ENCODE results near the gene NRN1L. TPM values are rescaled to one million over a fixed set of nuclear protein-coding genes. Genes with fewer than 3 reads are reported as not detected.

NRN1L gene
- total RNA-seq, 1 donor from 2014 or later = not detected

DNA sequence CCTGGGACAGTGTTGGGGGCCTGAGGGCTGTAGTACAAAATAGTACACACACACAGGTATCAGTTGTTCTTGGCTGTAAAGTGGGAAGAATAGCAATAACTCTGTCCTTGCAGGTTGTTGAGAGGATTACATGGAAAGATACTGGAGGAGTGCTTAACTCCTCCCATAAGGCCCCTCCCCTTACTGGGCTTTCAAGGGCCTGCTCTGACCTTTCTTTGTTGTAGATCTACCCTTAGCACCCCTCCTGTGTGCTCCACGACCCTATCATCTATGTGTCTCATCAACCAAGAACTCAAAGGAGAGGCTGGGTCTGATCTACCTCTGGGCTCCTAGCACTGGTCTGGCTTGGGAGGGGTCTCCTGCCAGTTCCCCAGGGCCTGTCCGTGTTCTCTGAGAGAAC, 20.1 kb upstream of the NRN1L start:
- Mint-ChIP-seq H3K27me3 (ENCODE audit: low read depth) (no peaks in the 10 kb centered on the region), H3K4me3 (ENCODE audit: low read depth) (no peak overlapping the region), H3K36me3 (ENCODE audit: low read depth) (peaks cover 27% of the 10 kb centered on the region), H3K4me1 (ENCODE audit: low read depth) (peaks cover 2% of the 10 kb centered on the region), H3K9me3 (no peaks in the 10 kb centered on the region), H3K27ac (no peak overlapping the region)
- intact Hi-C loops (cut with micrococcal nuclease) = no loop called here
- no peak for DNase-seq (ENCODE audit: low spot score)

DNA sequence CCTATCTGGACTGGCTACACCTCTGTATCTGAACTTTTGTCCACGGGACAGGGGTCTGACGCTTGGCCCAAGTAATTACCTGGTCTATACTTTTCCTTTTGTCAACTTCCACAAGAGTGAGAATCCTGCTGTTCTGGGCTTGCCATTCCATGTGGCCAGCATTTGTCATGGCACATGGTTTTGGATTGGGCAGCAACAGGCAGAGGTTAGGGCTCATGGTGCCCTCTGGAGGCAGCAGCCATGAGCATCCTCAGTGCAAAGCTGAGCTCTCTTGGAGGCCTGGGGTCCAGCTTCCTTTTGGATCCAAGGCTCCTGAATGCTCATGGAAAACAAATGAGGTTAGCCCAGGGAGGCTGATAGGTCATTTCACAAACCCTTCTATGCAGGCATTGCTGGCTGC, 19.4 kb upstream of the NRN1L start:
- DNase-seq (ENCODE audit: low spot score) = no peak
- Mint-ChIP-seq H3K36me3 (ENCODE audit: low read depth) (peaks cover 33% of the 10 kb centered on the region), H3K4me1 (ENCODE audit: low read depth) (peaks cover 2% of the 10 kb centered on the region), H3K27ac (no peak overlapping the region), H3K27me3 (ENCODE audit: low read depth) (no peaks in the 10 kb centered on the region), H3K4me3 (ENCODE audit: low read depth) (no peak overlapping the region), H3K9me3 (no peaks in the 10 kb centered on the region)
- intact Hi-C loops (cut with micrococcal nuclease) = loop anchor here (1.0 kb wide), 1 partner anchor 49 kb away; no protein-coding TSS in a partner anchor

DNA sequence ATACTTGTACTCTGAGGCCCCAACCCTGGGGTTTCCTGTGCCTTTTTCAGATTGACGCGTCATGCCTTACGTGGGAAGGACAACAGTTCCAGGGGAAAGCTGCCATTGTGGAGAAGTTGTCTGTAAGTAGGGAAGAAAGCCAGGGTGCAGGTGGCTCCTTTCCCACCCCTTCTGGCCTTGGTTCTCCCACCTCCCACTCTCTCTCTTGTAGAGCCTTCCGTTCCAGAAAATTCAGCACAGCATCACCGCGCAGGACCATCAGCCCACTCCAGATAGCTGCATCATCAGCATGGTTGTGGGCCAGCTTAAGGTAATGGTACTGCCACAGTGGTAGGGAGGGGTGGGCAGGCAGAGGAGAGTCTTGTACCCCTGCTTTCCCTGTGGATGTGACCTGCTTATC, 16.4 kb upstream of the NRN1L start:
- Mint-ChIP-seq H3K36me3 (ENCODE audit: low read depth) (peaks cover 30% of the 10 kb centered on the region), H3K27me3 (ENCODE audit: low read depth) (no peaks in the 10 kb centered on the region)

DNA sequence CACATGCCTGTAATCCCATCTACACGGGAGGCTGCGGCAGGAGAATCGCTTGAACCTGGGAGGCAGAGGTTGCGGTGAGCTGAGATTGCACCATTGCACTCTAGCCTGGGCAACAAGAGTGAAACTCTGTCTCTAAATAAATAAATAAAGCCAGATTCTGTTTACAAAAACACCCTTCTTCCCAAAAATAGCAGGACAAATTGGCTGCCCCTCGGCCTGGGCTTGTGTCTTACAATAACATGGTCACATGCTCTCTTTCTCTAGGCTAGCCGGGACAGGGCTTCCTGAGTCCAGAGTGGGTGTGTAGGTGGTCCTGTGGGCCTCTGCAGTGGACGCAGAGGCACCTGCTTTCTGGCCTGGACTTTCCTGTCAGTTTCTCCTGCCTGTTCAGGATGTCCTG, 15.0 kb upstream of the NRN1L start:
- no peaks in the 10 kb centered on the region for H3K9me3 Mint-ChIP-seq
- no peak overlapping the region for H3K27ac Mint-ChIP-seq
- H3K4me3 Mint-ChIP-seq (ENCODE audit: low read depth) = no peak overlapping the region
- DNase-seq (ENCODE audit: low spot score) = no peak
- peaks cover 28% of the 10 kb centered on the region for H3K36me3 Mint-ChIP-seq (ENCODE audit: low read depth)
- intact Hi-C loops (cut with micrococcal nuclease) = no loop called here
- no peaks in the 10 kb centered on the region for H3K27me3 Mint-ChIP-seq (ENCODE audit: low read depth)
- peaks cover 13% of the 10 kb centered on the region for H3K4me1 Mint-ChIP-seq (ENCODE audit: low read depth)

More for the DNA sequence above, 16.4 kb upstream of the NRN1L start:
- H3K27ac Mint-ChIP-seq = no peak overlapping the region
- H3K4me1 Mint-ChIP-seq (ENCODE audit: low read depth) = peaks cover 3% of the 10 kb centered on the region
- H3K4me3 Mint-ChIP-seq (ENCODE audit: low read depth) = no peak overlapping the region
- no peaks in the 10 kb centered on the region for H3K9me3 Mint-ChIP-seq
- no peak for DNase-seq (ENCODE audit: low spot score)
- intact Hi-C loops (cut with micrococcal nuclease) = no loop called here

DNA sequence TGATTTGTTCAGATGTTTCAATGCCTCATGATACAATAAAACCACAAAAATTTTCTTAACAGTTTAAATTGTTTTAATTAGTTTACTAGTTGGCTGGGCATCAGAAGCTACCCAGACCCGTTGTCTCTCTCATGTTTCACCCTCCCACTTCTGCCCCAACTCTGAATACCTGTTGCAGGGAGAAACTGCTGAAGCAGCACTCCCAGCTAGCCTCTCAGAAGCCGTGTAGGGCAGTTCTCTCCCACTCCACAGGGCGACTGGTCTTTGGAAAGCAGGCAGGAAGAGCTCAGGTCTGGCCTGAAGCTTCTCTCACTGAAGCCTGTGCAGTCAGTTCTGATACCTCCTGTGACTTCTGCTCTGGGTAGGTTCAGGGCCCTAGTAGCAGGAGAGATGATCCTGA, 13.4 kb upstream of the NRN1L start:
- H3K4me3 Mint-ChIP-seq (ENCODE audit: low read depth) = no peak overlapping the region
- DNase-seq (ENCODE audit: low spot score) = no peak
- peaks cover 21% of the 10 kb centered on the region for H3K4me1 Mint-ChIP-seq (ENCODE audit: low read depth)
- no peak overlapping the region for H3K27ac Mint-ChIP-seq
- H3K27me3 Mint-ChIP-seq (ENCODE audit: low read depth) = no peaks in the 10 kb centered on the region
- H3K36me3 Mint-ChIP-seq (ENCODE audit: low read depth) = peaks cover 25% of the 10 kb centered on the region
- intact Hi-C loops (cut with micrococcal nuclease) = no loop called here
- no peaks in the 10 kb centered on the region for H3K9me3 Mint-ChIP-seq

DNA sequence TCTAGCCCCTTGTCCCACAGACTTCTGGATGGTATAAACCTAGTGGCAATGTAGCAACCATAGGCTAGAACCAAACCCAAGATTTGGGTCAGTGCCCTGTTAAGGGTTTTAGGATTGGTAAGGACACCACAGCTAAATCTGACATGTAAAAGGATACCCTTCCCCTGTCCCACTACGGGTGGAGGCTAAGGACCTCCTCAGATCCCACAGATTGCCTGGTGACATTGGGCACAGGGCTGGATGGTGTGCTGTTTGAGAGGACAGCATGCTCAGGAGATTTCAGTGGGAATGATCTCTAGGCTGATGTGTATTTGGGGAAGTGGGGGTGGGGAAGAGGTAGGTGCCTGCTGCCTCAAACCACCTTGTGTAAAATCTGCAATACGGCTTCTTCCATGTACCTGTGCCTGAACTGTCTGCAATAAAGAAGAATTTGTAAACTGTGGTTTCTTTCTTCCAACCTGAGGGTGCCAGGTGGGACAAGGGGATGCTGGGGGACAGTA, 12.5 kb upstream of the NRN1L start:
- DNase-seq (ENCODE audit: low spot score) = no peak
- Mint-ChIP-seq H3K36me3 (ENCODE audit: low read depth) (peaks cover 29% of the 10 kb centered on the region), H3K4me3 (ENCODE audit: low read depth) (peak overlapping the region; percentile 83), H3K27me3 (ENCODE audit: low read depth) (no peaks in the 10 kb centered on the region), H3K27ac (peak overlapping the region; percentile 75), H3K9me3 (no peaks in the 10 kb centered on the region), H3K4me1 (ENCODE audit: low read depth) (peaks cover 21% of the 10 kb centered on the region)
- intact Hi-C loops (cut with micrococcal nuclease) = loop anchor here (1.0 to 2.0 kb wide), 2 partner anchors 25 to 55 kb away; partner anchors contain the start of gene CENPT

DNA sequence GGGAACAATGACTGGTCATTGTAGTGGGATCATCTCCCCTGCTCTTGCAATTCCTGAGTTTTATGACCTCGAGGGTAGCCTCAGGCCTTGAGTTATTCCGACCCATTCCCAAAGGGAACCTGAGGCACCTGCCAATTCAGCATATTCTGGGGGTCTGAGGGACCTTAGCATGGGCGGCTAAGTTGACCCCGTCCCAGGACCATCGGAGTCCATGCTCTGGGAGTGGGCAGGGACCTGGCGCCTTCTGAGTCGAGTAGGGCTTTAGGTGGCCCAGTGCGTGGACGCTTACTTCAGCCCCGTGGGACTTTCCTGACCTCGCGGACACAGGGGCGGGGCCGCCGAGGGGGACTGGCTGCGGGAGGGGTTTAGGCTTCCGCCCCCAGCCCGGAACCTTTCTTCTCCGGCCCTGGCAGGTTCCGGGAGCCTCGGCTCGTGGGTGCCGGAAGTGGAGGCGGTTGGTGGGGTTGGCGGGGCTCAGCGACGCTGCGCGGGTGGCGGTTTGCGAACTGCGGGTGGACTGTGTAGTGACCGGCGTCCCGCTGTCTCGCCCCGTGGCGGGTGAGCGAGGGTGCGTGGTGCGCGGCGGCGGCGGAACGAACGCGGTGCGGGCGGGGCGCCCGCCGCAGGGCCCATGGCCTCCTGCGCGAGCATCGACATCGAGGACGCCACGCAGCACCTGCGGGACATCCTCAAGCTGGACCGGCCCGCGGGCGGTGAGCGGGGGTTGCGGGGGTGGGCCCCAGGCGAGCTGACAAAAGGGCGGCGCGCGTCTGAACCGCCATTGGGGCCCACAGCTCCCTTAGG, 11.9 kb upstream of the NRN1L start, which contains the start of gene EDC4:
Gene EDC4, plus strand, starts transcription at position 422 of the 804 bp plus-strand sequence. Its CDS starts 210 bp downstream, at position 632.
- H3K4me3 Mint-ChIP-seq (ENCODE audit: low read depth) = peak within 1 kb of the TSS; percentile 83
- intact Hi-C loops (cut with micrococcal nuclease) = loop anchor here (1.0 to 2.0 kb wide), 2 partner anchors 26 to 56 kb away; partner anchors contain the start of gene CENPT
- H3K36me3 Mint-ChIP-seq (ENCODE audit: low read depth) = peaks cover 35% of the 10 kb centered on the region
- no peaks in the 10 kb centered on the region for H3K9me3 Mint-ChIP-seq
- peak; percentile 85 for DNase-seq (ENCODE audit: low spot score)
- H3K27me3 Mint-ChIP-seq (ENCODE audit: low read depth) = no peaks in the 10 kb centered on the region
- H3K4me1 Mint-ChIP-seq (ENCODE audit: low read depth) = peaks cover 21% of the 10 kb centered on the region
- peak within 1 kb of the TSS; percentile 89 for H3K27ac Mint-ChIP-seq

DNA sequence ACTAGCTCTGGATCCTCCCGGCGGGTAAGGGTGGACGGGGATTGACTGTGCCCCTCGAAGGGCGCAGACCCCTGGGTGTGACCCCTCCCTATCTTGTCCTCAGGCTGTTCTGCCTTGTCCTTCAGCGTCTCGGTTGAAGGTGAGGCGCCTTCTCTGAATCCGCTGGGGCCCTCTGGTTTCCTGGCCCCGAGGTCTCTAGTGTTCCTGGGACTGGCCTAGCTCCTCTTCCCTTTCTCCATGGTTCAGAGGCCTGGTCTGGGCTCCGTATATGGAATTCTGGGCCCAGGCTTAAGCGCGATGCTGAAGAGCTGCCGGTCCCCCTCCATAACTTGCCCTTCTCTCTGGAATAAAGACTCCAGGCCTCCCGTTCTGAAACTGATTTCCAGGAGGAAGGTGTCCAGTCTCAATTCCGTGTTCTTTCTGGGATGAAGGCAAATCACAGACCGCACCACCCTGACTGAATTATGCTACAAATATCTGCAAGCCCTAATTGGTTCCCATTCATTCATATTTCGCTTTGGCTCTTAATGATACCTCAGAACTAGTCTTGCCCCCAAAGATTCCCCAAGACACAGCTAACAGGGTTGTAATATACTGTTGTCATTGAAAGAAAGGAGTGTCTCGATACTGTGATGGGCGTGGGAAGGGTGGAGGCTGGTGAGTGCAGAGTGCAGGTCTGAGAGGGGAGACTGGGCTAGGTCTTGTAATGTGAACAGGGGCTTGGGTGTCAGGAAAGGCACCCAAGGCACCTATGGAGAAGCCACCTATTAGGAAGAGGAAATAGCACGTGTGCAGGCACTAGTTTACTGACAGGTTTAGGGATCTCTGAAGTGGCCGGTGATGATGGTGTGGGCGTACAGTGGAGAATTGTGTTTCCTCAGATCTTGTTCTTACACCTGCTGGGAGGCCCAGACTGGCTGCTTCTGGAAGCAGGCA, 11.0 kb upstream of the NRN1L start:
- H3K9me3 Mint-ChIP-seq = no peaks in the 10 kb centered on the region
- intact Hi-C loops (cut with micrococcal nuclease) = loop anchor here (2.0 kb wide), 2 partner anchors 57 to 61 kb away; no protein-coding TSS in a partner anchor
- no peaks in the 10 kb centered on the region for H3K27me3 Mint-ChIP-seq (ENCODE audit: low read depth)
- H3K4me1 Mint-ChIP-seq (ENCODE audit: low read depth) = peaks cover 21% of the 10 kb centered on the region
- DNase-seq (ENCODE audit: low spot score) = no peak
- H3K36me3 Mint-ChIP-seq (ENCODE audit: low read depth) = peaks cover 40% of the 10 kb centered on the region
- peak overlapping the region; percentile 89 for H3K27ac Mint-ChIP-seq
- peak overlapping the region; percentile 83 for H3K4me3 Mint-ChIP-seq (ENCODE audit: low read depth)

DNA sequence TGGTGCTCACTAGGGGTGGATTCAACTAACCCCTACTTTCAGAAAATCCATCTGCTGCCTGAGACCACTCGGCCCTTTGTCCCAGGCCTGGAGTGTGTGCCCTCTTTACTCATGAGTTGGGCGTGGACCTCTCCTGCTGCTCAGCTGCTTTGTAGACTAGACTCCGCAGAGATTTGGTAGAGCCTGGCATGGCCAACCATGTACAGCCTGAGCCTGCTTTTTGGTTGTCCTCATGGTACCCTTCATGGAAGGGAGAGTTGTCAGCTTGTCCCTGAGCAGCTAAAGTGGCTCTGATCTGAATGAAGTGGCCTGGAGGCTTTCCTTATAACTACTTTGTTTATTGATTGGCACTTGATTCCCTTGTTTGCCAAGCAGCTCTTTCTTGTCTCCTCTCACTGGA, 10.3 kb upstream of the NRN1L start:
- Mint-ChIP-seq H3K36me3 (ENCODE audit: low read depth) (peaks cover 46% of the 10 kb centered on the region), H3K9me3 (no peaks in the 10 kb centered on the region), H3K4me1 (ENCODE audit: low read depth) (peaks cover 21% of the 10 kb centered on the region), H3K27me3 (ENCODE audit: low read depth) (no peaks in the 10 kb centered on the region), H3K27ac (peak overlapping the region; percentile 89), H3K4me3 (ENCODE audit: low read depth) (peak overlapping the region; percentile 83)
- intact Hi-C loops (cut with micrococcal nuclease) = loop anchor here (2.0 kb wide), 1 partner anchor 60 kb away; no protein-coding TSS in a partner anchor
- no peak for DNase-seq (ENCODE audit: low spot score)

DNA sequence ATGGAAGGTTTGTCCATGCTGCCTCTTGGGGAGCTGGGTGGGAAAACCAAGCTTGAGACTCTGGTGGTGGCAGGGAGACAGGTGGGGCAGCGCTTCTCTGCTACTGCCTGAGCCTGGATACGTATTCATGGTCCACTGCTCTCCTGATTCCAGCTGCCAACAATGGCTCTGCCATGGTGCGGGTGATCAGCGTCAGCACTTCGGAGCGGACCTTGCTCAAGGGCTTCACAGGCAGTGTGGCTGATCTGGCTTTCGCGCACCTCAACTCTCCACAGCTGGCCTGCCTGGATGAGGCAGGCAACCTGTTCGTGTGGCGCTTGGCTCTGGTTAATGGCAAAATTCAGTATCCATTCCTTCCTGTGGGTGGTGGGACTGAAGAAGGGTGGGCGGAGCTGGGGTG, 7.6 kb upstream of the NRN1L start:
- peaks cover 21% of the 10 kb centered on the region for H3K4me1 Mint-ChIP-seq (ENCODE audit: low read depth)
- no peak for DNase-seq (ENCODE audit: low spot score)
- H3K36me3 Mint-ChIP-seq (ENCODE audit: low read depth) = peaks cover 61% of the 10 kb centered on the region
- H3K9me3 Mint-ChIP-seq = no peaks in the 10 kb centered on the region
- H3K27me3 Mint-ChIP-seq (ENCODE audit: low read depth) = no peaks in the 10 kb centered on the region
- intact Hi-C loops (cut with micrococcal nuclease) = no loop called here
- H3K4me3 Mint-ChIP-seq (ENCODE audit: low read depth) = no peak overlapping the region
- H3K27ac Mint-ChIP-seq = no peak overlapping the region

DNA sequence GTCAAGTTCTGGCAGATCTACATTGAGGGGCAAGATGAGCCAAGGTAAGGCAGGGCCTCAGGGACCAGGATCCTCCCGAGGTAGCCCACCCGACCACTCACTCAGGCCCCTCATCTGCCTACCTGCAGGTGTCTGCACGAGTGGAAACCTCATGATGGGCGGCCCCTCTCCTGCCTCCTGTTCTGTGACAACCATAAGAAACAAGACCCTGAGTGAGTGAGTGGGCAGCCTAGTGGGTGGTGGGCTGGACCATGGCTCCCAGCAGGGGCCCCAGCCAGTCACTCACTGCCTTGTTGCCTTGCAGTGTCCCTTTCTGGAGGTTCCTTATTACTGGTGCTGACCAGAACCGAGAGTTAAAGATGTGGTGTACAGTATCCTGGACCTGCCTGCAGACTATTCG, 6.5 kb upstream of the NRN1L start:
- no peak overlapping the region for H3K4me3 Mint-ChIP-seq (ENCODE audit: low read depth)
- intact Hi-C loops (cut with micrococcal nuclease) = no loop called here
- H3K27me3 Mint-ChIP-seq (ENCODE audit: low read depth) = no peaks in the 10 kb centered on the region
- peaks cover 18% of the 10 kb centered on the region for H3K4me1 Mint-ChIP-seq (ENCODE audit: low read depth)
- no peaks in the 10 kb centered on the region for H3K9me3 Mint-ChIP-seq
- DNase-seq (ENCODE audit: low spot score) = no peak
- H3K36me3 Mint-ChIP-seq (ENCODE audit: low read depth) = peaks cover 67% of the 10 kb centered on the region
- no peak overlapping the region for H3K27ac Mint-ChIP-seq

DNA sequence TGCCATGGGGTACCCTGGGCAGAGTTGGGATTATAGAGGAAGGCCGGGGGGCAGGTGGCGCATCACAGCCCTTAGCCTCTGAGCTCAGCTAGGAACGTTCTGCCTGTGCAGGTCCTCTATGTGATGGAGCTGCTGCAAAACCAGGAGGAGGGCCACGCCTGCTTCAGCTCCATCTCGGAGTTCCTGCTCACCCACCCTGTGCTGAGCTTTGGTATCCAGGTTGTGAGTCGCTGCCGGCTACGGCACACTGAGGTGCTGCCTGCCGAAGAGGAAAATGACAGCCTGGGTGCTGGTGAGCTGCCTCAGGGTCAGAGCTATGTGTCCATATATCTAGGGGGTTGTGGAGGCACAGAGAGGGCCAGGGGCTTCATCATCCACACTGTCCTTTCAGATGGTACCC, 5.8 kb upstream of the NRN1L start:
- DNase-seq (ENCODE audit: low spot score) = no peak
- Mint-ChIP-seq H3K9me3 (no peaks in the 10 kb centered on the region), H3K27ac (no peak overlapping the region), H3K4me3 (ENCODE audit: low read depth) (no peak overlapping the region), H3K27me3 (ENCODE audit: low read depth) (no peaks in the 10 kb centered on the region), H3K4me1 (ENCODE audit: low read depth) (peaks cover 16% of the 10 kb centered on the region), H3K36me3 (ENCODE audit: low read depth) (peaks cover 73% of the 10 kb centered on the region)
- intact Hi-C loops (cut with micrococcal nuclease) = no loop called here

Data from activated T-helper 2 cell treated with anti-CD3 and anti-CD28 coated beads, Interferon-gamma antibody, Interleukin-2, Interleukin-4, amounts not matched to agents 10 μg/mL and 5 μg/mL and 100 μg/mL, durations not matched to agents 14 hours and 24 hours and 36 hours (primary cell).